SJCRH30 (cell line): ENCODE data around the gene EBF3. TPM values are rescaled to one million over a fixed set of nuclear protein-coding genes. Genes with fewer than 3 reads are reported as not detected.
A peak's percentile ranks its signal among the peaks of the same experiment; 100 is the strongest.

Experiments
- DNase-seq, 2 experiments: peaks; one replicate each; pipeline ENCODE4 v3.0.0-alpha.2; 2015 to 2020
- H3K27ac ChIP-seq: fragments of 250-450 bp; sonication (Bioruptor Pico); 2 replicates; pipeline ENCODE4 v1.5.1; 2020; ENCODE audit warnings: mild to moderate bottlenecking, moderate library complexity
- H3K27me3 ChIP-seq: fragments of 250-450 bp; sonication (Bioruptor Pico); 2 replicates; pipeline ENCODE4 v1.5.1; 2020; ENCODE audit warnings: mild to moderate bottlenecking, moderate library complexity
- H3K36me3 ChIP-seq: fragments of 250-450 bp; sonication (Bioruptor Pico); 2 replicates; pipeline ENCODE4 v1.5.1; 2020; ENCODE audit warnings: mild to moderate bottlenecking, moderate library complexity
- H3K4me1 ChIP-seq: fragments of 250-450 bp; sonication (Bioruptor Pico); 2 replicates; pipeline ENCODE4 v1.5.1; 2020; ENCODE audit warnings: mild to moderate bottlenecking, moderate library complexity
- H3K4me3 ChIP-seq: fragments of 250-450 bp; sonication (Bioruptor Pico); 2 replicates; pipeline ENCODE4 v1.5.1; 2020; ENCODE audit warnings: mild to moderate bottlenecking, moderate library complexity
- H3K9me3 ChIP-seq: fragments of 250-450 bp; sonication (Bioruptor Pico); replicated peaks from 2 replicates; pipeline ENCODE4 v1.5.1; 2020; ENCODE audit warnings: mild to moderate bottlenecking, moderate library complexity
- total RNA-seq: library from RNA; depleted of rRNA; stranded (reverse); fragments of >200 nt; shearing (Covaris generic); gene quantifications from 2 replicates; pipeline ENCODE4 v1.2.3, GENCODE V29; 2014

EBF3 gene
- total RNA-seq, 1 experiment from 2014 or later: 13.1 TPM

GRCh38 chr10:129912166-129912917 is 51.7 kb downstream of the EBF3 start:
- H3K4me1 ChIP-seq: peaks cover 19% of the 10 kb centered on the region; the same call in 1 of the 2 replicates
- H3K27me3 ChIP-seq: no peaks in the 10 kb centered on the region
- H3K27ac ChIP-seq: peak overlapping the region; percentile 84
- H3K36me3 ChIP-seq: no peaks in the 10 kb centered on the region
- no peaks in the 10 kb centered on the region for H3K9me3 ChIP-seq
- no peak overlapping the region for H3K4me3 ChIP-seq
- DNase-seq: peak; percentile 10 to 11

GRCh38 chr10:129911451-129912165 is 52.5 kb downstream of the EBF3 start:
- no peak for DNase-seq
- peaks cover 19% of the 10 kb centered on the region; the same call in 1 of the 2 replicates for H3K4me1 ChIP-seq
- H3K4me3 ChIP-seq: no peak overlapping the region
- H3K27me3 ChIP-seq: no peaks in the 10 kb centered on the region
- H3K27ac ChIP-seq: peak overlapping the region; percentile 84; the same call in 1 of the 2 replicates
- no peaks in the 10 kb centered on the region for H3K9me3 ChIP-seq
- H3K36me3 ChIP-seq: no peaks in the 10 kb centered on the region

GRCh38 chr10:129910861-129911260 is 53.2 kb downstream of the EBF3 start:
- H3K4me3 ChIP-seq: no peak overlapping the region
- no peak for DNase-seq
- H3K4me1 ChIP-seq: peaks cover 19% of the 10 kb centered on the region; the same call in 1 of the 2 replicates
- H3K9me3 ChIP-seq: no peaks in the 10 kb centered on the region
- H3K36me3 ChIP-seq: no peaks in the 10 kb centered on the region
- no peaks in the 10 kb centered on the region for H3K27me3 ChIP-seq
- no peak overlapping the region for H3K27ac ChIP-seq

- DNase-seq: no peak
- H3K9me3 ChIP-seq: no peaks in the 10 kb centered on the region
- H3K4me3 ChIP-seq: no peak overlapping the region
- no peaks in the 10 kb centered on the region for H3K36me3 ChIP-seq
- no peaks in the 10 kb centered on the region for H3K27me3 ChIP-seq
- H3K27ac ChIP-seq: no peak overlapping the region
- peaks cover 19% of the 10 kb centered on the region; the same call in 1 of the 2 replicates for H3K4me1 ChIP-seq
These were observed 54.4 kb downstream of the EBF3 start for GRCh38 chr10:129909531-129910256.

GRCh38 chr10:129909080-129909479 is 55.0 kb downstream of the EBF3 start:
- no peak overlapping the region for H3K27ac ChIP-seq
- H3K4me1 ChIP-seq: peaks cover 19% of the 10 kb centered on the region; the same call in 1 of the 2 replicates
- no peak for DNase-seq
- H3K27me3 ChIP-seq: no peaks in the 10 kb centered on the region
- no peaks in the 10 kb centered on the region for H3K9me3 ChIP-seq
- H3K4me3 ChIP-seq: no peak overlapping the region
- no peaks in the 10 kb centered on the region for H3K36me3 ChIP-seq

GRCh38 chr10:129908406-129908805 is 55.7 kb downstream of the EBF3 start:
- H3K4me3 ChIP-seq: no peak overlapping the region
- no peak for DNase-seq
- no peaks in the 10 kb centered on the region for H3K36me3 ChIP-seq
- H3K27ac ChIP-seq: no peak overlapping the region
- peaks cover 15% of the 10 kb centered on the region; the same call in 1 of the 2 replicates for H3K4me1 ChIP-seq
- H3K27me3 ChIP-seq: no peaks in the 10 kb centered on the region
- no peaks in the 10 kb centered on the region for H3K9me3 ChIP-seq

GRCh38 chr10:129905553-129905952 is 58.5 kb downstream of the EBF3 start:
- no peak for DNase-seq
- no peaks in the 10 kb centered on the region for H3K9me3 ChIP-seq
- H3K4me1 ChIP-seq: no peaks in the 10 kb centered on the region
- no peak overlapping the region for H3K27ac ChIP-seq
- H3K4me3 ChIP-seq: no peak overlapping the region
- H3K36me3 ChIP-seq: no peaks in the 10 kb centered on the region
- no peaks in the 10 kb centered on the region for H3K27me3 ChIP-seq

GRCh38 chr10:129904323-129904722 is 59.8 kb downstream of the EBF3 start:
- Histone ChIP-seq H3K4me3 (no peak overlapping the region), H3K36me3 (no peaks in the 10 kb centered on the region), H3K4me1 (no peaks in the 10 kb centered on the region), H3K27me3 (no peaks in the 10 kb centered on the region), H3K27ac (no peak overlapping the region), H3K9me3 (no peaks in the 10 kb centered on the region)
- no peak for DNase-seq

- Histone ChIP-seq H3K27me3 (no peaks in the 10 kb centered on the region), H3K4me1 (no peaks in the 10 kb centered on the region), H3K9me3 (no peaks in the 10 kb centered on the region), H3K27ac (no peak overlapping the region), H3K36me3 (no peaks in the 10 kb centered on the region), H3K4me3 (no peak overlapping the region)
- DNase-seq: no peak
These were observed 62.6 kb downstream of the EBF3 start for GRCh38 chr10:129901389-129902006.

- no peaks in the 10 kb centered on the region for H3K27me3 ChIP-seq
- no peaks in the 10 kb centered on the region for H3K36me3 ChIP-seq
- no peak overlapping the region for H3K27ac ChIP-seq
- no peaks in the 10 kb centered on the region for H3K9me3 ChIP-seq
- DNase-seq: no peak
- H3K4me1 ChIP-seq: no peaks in the 10 kb centered on the region
- no peak overlapping the region for H3K4me3 ChIP-seq
These were observed 63.2 kb downstream of the EBF3 start for GRCh38 chr10:129900825-129901224.

- H3K27ac ChIP-seq: no peak overlapping the region
- no peak for DNase-seq
- no peaks in the 10 kb centered on the region for H3K36me3 ChIP-seq
- H3K4me3 ChIP-seq: no peak overlapping the region
- no peaks in the 10 kb centered on the region for H3K4me1 ChIP-seq
- H3K27me3 ChIP-seq: no peaks in the 10 kb centered on the region
- H3K9me3 ChIP-seq: no peaks in the 10 kb centered on the region
These were observed 64.6 kb downstream of the EBF3 start for GRCh38 chr10:129899276-129900130.

- DNase-seq: no peak
- H3K27ac ChIP-seq: no peak overlapping the region
- H3K27me3 ChIP-seq: no peaks in the 10 kb centered on the region
- H3K4me1 ChIP-seq: no peaks in the 10 kb centered on the region
- H3K4me3 ChIP-seq: no peak overlapping the region
- no peaks in the 10 kb centered on the region for H3K36me3 ChIP-seq
- H3K9me3 ChIP-seq: no peaks in the 10 kb centered on the region
These were observed 65.3 kb downstream of the EBF3 start for GRCh38 chr10:129898706-129899268.

GRCh38 chr10:129897871-129898626 is 66.0 kb downstream of the EBF3 start:
- Histone ChIP-seq H3K27ac (no peak overlapping the region), H3K9me3 (no peaks in the 10 kb centered on the region), H3K4me1 (no peaks in the 10 kb centered on the region), H3K4me3 (no peak overlapping the region), H3K27me3 (no peaks in the 10 kb centered on the region), H3K36me3 (no peaks in the 10 kb centered on the region)
- no peak for DNase-seq
